Left colon (tissue), 2 donors: ENCODE data around the gene TEX38. TPM values are rescaled to one million over a fixed set of nuclear protein-coding genes. Genes with fewer than 3 reads are reported as not detected.
"Not testable (repeated sequence)": the region's sequence is repeated elsewhere in the genome, so short reads cannot be mapped to it uniquely, and the experiment has no call there.

ENCODE experiments used
- ATAC-seq: fragments of 200-7000 bp; cut with Tn5 transposase; one replicate; pipeline ENCODE4 v1.9.1; 2020; ENCODE audit warnings: mild to moderate bottlenecking, moderate library complexity
- DNase-seq, 2 donors: peaks; one replicate each; pipeline ENCODE4 v3.0.0-alpha.2; 2020
- intact Hi-C, 2 donors: fragments of 100-400 bp; cut with DNase I in 1 of 2; cut with micrococcal nuclease in 1 of 2; formaldehyde crosslinking; loops; one replicate each; pipeline versions ENCODE4 v1.11.2 to v1.14.0; 2022; cut with DNase I, micrococcal nuclease
- total RNA-seq, 2 donors: library from RNA; stranded (reverse); fragmentation: NEBNext Ultra II Directional; extraction: Animal tissue kit (Norgen Biotek cat#: 25700); gene quantifications; one replicate each; pipeline ENCODE4 v1.2.1, GENCODE V29; 2021
- donor health status: DM: no; HTN: no; CAD: no.
- donor health status: DM: yes; HTN: yes; CAD: no.

Gene TEX38
- total RNA-seq, 2 donors from 2014 or later, result not detected

DNA sequence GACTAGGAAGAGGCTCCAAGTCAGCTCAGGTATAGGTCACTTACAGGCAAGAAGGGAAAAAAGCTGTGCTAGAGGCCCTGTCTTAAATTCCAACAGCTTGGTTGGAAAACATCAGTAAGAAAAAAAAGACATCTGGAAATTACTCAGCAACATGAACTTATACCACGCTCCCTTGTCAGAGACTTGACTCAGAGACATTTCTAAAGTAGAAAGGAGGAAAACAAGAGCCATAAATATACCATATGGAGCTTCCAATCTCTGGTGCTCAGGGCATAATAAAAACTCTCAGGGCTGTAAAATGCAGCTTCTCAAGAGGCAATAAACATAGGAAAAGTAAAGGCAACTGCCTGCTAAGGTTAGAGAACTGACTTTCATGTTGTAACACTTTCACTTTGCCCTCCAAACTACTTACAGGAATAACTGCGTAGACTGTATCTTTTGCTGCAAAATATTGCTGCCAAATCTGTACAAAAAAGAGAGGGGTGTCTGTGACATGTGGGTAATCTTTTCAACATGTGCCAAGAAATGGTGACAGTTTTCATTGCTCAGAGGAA, 18.2 kb upstream of the TEX38 start:
- intact Hi-C loops, result no loop called here
- ATAC-seq, result peak; percentile 95
- no peak for DNase-seq

DNA sequence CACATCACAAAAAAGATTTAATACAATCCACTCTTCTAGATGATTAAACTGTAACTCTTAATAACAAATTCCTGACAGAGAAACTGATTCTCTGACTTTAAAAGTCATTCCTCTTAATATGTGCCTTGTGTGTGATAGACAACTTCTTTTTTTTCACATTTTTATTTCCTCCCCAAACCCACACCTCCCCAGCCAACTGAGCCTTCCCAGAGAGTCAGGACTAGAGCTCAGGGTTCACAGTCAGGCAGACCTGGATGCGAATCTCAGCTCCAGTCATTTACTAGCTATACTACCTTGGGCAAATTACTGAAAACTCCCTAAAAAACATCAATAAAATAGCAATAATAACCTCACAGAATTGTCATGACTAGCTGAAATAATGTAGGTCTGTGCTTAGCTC, 17.6 kb upstream of the TEX38 start:
- DNase-seq, result no peak
- peak; percentile 55 for ATAC-seq
- intact Hi-C loops, result no loop called here

DNA sequence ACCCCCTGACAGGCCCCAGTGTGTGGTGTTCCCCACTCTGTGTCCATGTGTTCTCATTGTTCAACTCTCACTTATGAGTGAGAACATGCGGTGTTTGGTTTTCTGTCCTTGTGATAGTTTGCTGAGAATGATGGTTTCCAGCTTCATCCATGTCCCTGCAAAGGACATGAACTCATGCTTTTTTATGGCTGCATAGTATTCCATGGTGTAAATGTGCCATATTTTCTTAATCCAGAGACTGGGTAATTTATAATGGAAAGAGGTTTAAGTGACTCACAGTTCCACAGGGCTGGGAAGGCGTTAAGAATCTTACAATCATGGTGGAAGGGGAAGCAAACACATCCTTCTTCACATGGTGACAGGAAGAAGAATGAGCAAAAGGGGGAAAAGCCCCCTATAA, 17.0 kb upstream of the TEX38 start:
- DNase-seq, intact Hi-C loops, ATAC-seq: not testable (repeated sequence)

DNA sequence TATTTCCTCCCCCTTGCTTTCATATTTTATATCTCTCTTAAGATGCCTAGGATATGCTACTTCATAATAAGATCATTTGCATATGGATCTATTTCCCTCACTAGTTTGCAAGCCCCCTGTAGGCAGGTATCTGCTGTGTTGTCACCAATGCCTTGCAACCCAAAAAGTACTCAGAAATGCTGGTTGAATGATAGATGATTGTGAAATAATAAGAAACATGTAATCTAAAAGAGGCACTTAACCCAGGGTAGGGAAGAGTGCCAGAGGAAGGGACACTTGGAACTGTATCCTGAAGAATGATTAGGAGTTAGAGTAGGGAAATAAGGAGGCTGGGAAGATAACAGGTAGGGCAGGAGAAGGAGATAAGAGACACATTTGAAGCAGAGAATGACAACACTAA, 15.8 kb upstream of the TEX38 start:
- ATAC-seq (no peak), DNase-seq (no peak)
- intact Hi-C loops, result no loop called here

DNA sequence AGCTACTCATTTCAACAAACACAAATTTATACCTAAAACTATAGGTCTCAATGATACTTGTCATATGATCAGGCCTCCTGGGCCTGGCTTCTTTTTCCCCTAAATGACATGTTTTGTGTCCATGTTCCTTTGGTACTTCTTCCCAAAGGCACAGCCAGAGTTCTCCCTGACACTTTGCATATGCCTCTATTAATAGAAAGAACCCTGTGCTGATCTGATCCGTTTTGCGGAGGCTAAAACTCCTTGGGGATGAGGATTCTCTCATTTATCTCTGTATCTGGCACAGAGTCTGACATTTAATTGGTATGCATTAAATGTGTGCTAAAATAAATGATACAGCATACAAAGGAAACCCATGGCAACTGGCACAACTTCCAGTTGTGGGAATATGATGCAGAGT, 15.0 kb upstream of the TEX38 start:
- intact Hi-C loops, result no loop called here
- DNase-seq (no peak), ATAC-seq (no peak)

DNA sequence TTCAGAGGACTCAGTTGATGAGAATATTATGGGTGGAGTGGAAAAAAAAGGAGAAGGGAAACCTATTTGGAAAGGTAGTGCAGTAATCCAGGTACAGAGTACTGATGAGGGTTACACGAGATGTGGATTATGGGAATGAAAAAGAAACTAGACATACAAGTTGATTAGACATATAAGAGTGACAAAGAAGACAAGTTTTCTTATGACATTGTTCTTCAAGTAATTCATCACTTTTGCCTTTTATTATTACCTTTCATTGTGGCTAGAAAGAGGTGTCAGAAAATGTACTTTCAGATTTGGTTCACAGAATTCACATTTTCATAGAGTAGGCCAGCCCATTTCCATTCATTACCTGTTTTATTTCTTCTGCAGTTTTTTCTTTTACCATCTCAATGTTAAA, 13.9 kb upstream of the TEX38 start:
- intact Hi-C loops, result no loop called here
- ATAC-seq (no peak), DNase-seq (no peak)

DNA sequence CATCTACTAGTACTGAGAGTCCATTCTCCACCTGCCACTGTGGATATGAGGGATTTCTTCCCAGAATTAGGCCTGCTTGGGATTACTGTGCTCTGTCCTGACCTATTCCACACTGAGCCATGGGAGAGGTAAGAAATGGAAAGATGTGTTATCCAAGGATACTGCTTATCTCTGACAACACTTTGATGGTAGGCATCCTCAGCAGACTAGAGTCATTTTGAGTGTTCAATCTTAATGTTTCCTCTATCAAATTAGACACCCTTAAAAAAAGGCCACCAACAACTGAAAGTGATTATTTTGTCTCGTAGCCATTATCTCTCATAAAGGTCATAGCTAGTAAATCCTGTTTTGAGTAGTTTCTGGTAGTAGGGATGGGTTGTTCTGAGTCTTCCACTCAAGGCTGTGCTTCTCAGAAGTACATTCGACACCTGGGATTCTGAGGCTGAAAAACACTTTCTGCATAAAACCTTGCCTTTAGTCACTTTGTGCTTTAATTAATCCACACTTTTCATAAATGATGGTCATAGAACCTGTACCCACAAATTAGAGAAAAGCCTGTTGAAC, 12.3 kb upstream of the TEX38 start:
- intact Hi-C loops, result no loop called here
- DNase-seq, result no peak

DNA sequence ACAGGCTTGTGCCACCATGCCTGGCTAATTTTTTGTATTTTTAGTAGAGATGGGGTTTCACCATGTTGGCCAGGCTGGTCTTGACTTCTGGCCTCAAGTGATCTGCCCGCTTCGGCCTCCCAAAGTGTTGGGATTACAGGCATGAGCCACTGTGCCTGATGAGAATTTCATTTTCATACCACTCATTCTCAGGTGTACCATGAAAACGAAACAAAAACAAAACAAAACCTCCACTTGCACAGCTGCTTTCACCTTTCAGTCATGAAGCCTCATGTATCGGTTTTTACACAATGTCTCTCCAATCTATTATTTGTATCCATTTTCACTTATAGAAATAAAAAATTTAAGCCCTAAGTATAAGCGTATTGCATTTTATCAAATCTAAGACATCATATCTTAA, 11.5 kb upstream of the TEX38 start:
- ATAC-seq, DNase-seq, intact Hi-C loops: not testable (repeated sequence)

More for the DNA sequence above, 12.3 kb upstream of the TEX38 start:
- ATAC-seq, result no peak

DNA sequence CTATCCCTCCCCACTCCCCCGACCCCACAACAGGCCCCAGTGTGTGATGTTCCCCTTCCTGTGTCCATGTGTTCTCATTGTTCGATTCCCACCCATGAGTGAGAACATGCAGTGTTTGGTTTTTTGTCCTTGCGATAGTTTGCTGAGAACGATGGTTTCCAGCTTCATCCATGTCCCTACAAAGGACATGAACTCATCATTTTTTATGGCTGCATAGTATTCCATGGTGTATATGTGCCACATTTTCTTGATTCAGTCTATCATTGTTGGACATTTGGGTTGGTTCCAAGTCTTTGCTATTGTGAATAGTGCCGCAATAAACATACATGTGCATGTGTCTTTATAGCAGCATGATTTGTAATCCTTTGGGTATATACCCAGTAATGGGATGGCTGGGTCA, 8.7 kb upstream of the TEX38 start:
- intact Hi-C loops, ATAC-seq, DNase-seq: not testable (repeated sequence)

DNA sequence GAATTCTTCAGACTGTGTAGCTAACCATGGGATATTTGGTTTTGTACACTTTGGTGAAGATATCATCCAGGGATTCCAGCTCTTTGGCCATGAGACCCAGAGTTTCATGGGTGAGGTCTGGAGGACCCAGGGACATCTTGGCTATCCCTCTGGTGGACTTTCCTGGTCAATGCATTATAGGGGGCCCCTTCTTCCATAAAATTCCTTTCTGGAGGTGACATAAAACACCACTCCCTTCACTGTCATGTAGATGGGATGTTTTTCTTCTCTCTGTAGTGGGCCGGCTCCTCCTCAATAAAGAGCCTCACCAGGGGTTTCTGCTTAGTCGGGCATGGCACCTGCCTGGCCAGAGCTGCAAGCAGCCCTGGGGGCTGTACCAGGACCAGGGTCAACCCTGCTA, 5.7 kb upstream of the TEX38 start:
- DNase-seq (no peak), ATAC-seq (no peak)
- intact Hi-C loops, result no loop called here

DNA sequence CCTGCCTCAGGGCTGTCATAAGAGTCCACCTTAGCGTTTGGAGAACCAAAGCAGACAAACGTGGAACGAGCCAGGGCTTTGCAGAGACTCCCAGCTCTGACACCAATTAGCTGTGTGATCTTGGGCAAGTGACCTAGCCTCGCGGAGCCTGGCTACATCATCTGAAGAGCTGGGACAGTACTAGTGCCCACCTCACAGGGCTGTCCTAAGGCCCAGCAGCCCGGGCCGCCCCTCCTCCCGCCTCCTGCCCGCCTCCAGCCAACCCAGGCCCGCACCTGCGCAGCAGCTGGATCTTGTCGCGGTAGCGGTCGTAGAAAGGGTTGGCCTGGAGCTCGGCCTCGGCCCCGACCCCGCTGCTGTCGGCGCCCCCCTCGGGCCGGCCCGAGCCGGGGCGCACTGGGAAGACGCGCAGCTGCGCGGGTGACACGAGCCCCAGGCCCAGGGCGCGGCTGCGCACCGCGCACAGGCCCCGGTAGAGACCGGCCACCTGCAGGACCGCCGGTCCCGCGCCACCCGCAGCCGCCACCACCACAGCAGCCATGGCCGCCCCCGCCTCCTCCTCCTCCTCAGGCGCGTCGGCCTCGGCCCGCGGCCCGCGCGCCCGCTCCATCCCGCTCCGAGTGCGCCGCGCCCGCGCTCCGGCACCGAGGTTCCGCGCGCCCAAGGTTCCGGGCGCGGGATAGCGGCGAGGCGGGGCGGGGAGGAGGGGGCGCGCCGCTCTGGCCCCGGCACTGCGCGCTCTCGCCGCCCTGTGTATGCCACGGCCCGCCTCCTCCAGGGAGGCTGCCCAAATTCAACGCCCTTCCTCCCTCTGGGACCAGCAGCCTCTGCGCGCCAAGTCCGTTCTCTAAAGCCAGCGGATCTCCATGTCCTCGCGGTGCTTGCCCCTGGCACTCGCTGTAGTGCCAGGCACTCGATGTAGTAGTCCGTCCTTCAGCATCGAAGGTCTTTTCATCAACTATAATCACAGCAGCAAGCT, 3.6 kb upstream of the TEX38 start, which contains the start of gene ATPAF1:
ATPAF1 (minus strand) TSS at position 583 of the 979 bp plus-strand sequence; CDS start at position 541, 42 bp downstream.
- intact Hi-C loops, result no loop called here
- DNase-seq, result peak; percentile 72 to 80
- ATAC-seq, result peak; percentile 88

DNA sequence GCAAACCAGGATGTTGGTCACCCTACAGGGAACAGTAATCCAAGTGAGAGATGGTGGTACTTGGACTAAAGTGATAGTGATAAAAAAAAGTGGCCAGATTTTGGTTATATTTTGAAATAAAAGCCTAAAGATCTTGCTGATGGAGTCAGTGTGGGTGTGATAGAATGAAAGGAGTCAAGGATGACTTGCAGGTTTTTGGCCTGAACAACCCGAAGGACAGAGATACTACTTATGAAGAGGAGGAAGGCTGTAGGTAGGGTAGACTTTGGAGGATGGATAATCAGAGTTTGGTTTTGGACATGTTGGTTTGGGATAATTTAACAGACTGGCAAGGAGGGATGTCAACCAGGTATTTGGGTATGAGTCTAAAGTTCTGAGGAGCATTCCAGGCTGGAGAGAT, 1.5 kb upstream of the TEX38 start:
- ATAC-seq (no peak), DNase-seq (no peak)
- intact Hi-C loops, result no loop called here

DNA sequence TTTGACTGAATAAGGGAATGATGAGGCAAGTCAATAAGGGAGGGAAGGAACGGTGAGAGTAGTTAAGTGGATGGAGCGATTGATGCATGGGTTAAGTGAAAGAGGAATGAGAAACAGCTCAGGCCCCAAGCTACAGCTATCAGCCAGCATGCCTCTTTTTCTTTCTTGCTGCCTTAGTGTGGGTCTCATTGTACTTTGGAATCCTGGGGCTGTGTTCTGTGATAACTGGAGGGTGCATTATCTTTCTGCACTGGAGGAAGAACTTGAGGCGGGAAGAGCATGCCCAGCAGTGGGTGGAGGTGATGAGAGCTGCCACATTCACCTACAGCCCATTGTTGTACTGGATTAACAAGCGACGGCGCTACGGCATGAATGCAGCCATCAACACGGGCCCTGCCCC, 1.0 kb downstream of the TEX38 start:
- intact Hi-C loops, result no loop called here
- no peak for DNase-seq

DNA sequence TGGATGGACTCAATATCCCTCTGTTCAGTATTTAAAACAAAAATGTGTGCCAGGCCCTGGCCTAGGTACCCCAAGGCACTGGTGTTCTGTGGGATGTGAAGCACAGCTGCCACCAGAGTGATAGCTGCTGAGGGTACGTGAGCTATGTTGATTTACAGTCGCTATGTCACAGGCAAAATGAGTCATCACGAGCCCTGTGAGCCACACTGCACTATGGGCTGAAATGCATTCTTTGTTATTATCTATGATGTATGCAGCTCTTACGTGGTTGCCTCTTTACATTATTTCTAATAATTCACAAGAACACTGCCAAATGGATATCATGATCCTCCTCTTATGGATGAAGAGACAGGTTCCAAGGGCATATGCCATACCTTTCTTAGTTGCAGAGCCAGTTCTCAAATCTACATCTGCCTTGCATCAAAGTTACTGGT, 2.1 kb downstream of the TEX38 start:
- intact Hi-C loops, result no loop called here
- DNase-seq (no peak), ATAC-seq (no peak)

More for the DNA sequence above, 1.0 kb downstream of the TEX38 start:
- no peak for ATAC-seq

DNA sequence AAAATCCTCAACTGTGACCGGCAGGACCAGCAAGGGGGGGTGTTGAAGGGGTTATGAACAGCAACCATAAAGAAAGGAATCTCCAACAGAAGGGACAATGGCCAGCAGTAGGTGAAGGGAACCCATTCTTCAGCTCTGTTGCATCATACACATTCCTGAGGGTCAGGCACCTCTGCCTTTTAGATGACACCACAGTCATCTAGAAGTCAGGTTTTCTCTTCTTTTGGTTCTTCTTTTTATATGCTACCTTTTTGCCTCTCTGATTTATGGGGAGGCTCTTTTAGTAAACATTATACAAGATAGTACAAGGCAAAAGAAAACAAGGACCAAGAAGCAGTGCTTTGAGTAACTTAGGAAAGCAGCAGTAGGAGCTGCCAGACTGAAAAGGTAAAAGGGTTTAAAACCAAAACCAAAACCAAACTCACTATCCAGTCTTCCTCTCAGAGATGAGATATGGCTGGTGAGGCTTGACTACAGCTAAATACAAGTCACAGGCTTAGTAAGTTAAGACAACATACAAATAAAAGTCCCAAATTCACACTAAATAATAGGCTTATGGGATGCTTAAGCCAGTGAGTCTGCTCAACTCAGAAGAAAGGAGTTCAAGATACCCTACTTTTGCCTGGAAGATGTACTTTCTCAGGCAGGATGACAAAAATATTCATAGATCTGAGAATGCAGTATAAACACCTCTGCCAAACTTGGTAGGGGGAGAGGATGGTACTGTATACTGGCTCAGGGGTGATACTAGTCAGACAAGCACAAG, 4.1 kb downstream of the TEX38 start:
- intact Hi-C loops, result no loop called here
- DNase-seq (no peak), ATAC-seq (no peak)

DNA sequence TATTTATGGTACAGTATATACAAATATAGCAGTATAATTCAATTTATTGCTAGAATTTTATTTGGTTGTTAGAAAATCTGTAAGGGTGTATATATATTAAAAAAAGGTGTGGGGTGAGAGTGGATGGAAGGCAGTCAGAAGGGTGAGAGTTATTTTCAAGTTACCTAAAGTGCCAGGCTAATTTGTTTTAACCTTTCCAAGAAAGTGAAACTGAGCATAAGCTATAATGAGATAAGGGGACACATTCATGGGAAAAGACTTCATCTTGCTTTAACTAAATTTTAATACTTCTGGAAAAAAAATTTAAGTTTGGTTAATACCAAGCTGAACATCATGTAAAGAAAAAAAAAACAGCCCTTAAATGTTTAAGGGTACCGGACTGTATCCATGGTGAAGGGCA, 4.9 kb downstream of the TEX38 start:
- intact Hi-C loops, result no loop called here
- no peak for ATAC-seq
- DNase-seq, result no peak

DNA sequence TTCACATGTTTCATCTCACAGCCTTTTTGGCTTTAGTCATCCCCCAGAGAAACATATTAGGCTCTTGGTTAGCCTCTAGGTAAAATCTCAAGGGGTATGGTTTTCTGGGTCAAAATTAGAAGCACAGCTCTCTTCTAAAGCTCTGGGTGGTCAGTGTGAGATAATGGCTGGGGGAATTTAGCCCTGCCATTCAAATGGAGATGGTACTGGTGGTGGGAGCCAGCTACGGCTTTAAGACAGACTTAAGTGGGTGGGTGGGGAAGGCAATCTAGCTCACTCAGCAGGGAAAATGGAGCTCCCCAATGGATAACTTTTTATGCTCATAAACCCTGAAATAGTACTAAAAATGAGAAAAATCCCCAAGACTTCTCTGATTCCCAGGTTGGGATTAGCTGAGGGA, 5.7 kb downstream of the TEX38 start:
- DNase-seq (no peak), ATAC-seq (no peak)
- intact Hi-C loops, result no loop called here

DNA sequence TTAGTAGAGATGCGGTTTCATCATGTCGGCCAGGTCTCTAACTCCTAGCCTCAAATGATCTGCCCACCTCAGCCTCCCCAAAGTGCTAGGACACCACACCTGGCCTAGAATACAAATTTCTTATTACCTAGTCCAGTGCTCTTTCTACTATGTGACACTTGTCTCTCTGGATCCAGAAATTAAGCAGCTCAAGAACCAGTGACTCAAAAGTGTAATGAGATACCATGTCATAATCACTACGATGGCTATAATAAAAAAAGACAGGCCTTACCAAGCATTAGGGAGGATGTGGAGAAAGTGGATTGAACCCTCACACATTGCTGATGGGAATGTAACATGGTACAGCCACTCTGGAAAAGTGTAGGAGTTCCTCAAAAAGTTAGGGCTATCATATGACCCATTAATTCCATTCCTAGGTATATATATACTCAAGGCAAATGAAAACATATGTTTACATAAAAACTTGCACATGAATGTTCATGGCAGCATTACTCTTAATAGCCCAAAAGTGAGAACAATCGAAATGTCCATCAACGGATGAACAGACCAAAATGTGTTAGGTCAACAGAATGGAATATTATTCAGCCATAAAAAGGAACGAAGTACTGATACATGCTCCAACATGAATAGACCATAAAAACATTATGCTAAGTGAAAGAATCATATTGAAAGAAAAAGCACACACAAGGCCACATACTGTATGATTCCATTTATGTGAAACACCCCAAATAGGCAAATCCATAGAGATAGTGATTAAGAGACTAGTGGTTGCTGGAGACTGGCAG, 8.3 kb downstream of the TEX38 start:
- DNase-seq (no peak), ATAC-seq (no peak)
- intact Hi-C loops, result no loop called here
